DND-41 (cell line): ENCODE data around the gene MYCBP2.

Experiments used
- CTCF ChIP-seq: IDR thresholded peaks from 2 replicates; pipeline ENCODE4 v1.5.1; 2012; ENCODE audit warnings: borderline replicate concordance, low read length, moderate library complexity, mild to moderate bottlenecking; ENCODE audit not compliant: poor library complexity, severe bottlenecking; ENCODE audit errors: extremely low read depth
- EZH2 ChIP-seq: IDR thresholded peaks from 3 replicates; pipeline ENCODE4 v1.6.1; 2012; ENCODE audit warnings: borderline replicate concordance, low read depth, mild to moderate bottlenecking, moderate library complexity, low read length, inconsistent platforms; ENCODE audit not compliant: severe bottlenecking

- TF ChIP-seq CTCF (no peak), EZH2 (no peak)
These were observed 261.3 kb downstream of the MYCBP2 start for GRCh38 chr13:77065461-77066147.
